Measurements from ENCODE around the gene COL5A2.

COL5A2 gene

DNA sequence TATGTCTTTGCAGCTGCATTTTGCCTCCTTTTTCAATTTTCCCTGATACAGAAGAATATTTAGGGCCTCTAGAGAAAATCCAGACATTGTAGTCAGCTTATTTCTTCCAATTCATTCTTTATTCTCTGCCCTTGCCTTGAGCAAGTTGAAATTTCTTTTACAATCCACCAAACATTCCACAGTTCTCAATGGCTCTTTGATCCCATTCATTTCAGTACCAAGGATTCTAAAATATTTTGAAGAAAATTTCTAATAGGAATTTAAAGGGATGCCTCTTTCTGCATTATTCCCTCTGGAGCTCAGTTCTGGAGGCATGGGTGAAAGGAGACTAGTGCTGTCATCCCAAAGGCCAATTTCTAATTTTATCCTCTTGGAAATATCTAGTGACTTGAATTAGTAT lies 61.2 kb downstream of the COL5A2 start:
- no peak for TF ChIP-seq CTCF (IDR thresholded peaks at IDR 0.05; ENCODE audit: low read depth, low read length, missing control alignments)
- in situ Hi-C loops (cut with HindIII; ENCODE audit: low sequenced_read_pairs) = loop anchor here (10.0 to 25.0 kb wide), 2 partner anchors 56 to 294 kb away; partner anchors contain the start of gene COL5A2
- DNase-seq (ENCODE audit: low read depth) = no peak
- H3K4me3 ChIP-seq (ENCODE audit: low read depth, low read length) = no peak overlapping the region

DNA sequence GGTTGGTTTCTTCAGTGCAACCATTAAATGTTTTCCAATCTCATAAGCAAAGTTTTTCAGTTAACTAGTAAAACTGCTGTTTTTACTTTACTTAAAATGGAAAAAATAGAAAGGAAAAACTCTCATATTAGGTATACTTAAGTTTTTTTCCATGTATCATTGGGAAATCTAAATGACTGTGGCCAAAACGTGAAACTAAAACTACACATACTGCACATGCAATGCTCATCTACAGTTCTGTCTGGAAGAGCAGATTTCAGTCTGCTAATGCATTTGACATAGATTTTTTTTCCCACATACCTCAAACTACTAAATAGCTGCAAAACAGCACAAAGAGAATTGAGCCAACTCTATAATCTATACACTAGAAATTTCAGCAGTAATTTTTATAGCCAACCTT lies 62.6 kb downstream of the COL5A2 start:
- no peak for DNase-seq (ENCODE audit: low read depth)
- no peak for TF ChIP-seq CTCF (IDR thresholded peaks at IDR 0.05; ENCODE audit: low read depth, low read length, missing control alignments)
- no peak overlapping the region for H3K4me3 ChIP-seq (ENCODE audit: low read depth, low read length)
- in situ Hi-C loops (cut with HindIII; ENCODE audit: low sequenced_read_pairs) = loop anchor here (10.0 to 25.0 kb wide), 2 partner anchors 58 to 295 kb away; partner anchors contain the start of gene COL5A2

DNA sequence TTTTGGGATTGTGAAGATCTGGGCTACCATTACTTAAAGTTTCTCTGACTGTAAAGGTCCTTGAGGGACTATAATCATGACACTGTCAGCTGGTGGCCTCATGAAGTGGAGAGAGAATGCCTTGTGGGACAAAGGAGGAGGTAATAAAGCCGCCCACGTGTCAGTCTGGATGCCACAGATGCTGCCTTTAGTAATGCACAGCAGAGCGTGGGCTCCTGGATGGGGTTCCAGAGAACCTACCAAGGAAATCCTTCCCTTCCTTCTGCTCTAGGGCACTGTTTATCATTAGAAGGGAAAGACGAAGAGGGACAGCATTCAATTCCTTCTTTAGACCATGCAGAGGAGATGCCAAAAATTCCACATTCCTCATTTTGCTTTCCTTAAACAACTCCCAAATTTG lies 63.5 kb downstream of the COL5A2 start:
- no peak for DNase-seq (ENCODE audit: low read depth)
- no peak overlapping the region for H3K4me3 ChIP-seq (ENCODE audit: low read depth, low read length)
- in situ Hi-C loops (cut with HindIII; ENCODE audit: low sequenced_read_pairs) = loop anchor here (10.0 to 25.0 kb wide), 2 partner anchors 59 to 296 kb away; partner anchors contain the start of gene COL5A2
- no peak for TF ChIP-seq CTCF (IDR thresholded peaks at IDR 0.05; ENCODE audit: low read depth, low read length, missing control alignments)

GRCh38 chr2:189115126-189115525 lies 64.4 kb downstream of the COL5A2 start:
- no peak overlapping the region for H3K4me3 ChIP-seq (ENCODE audit: low read depth, low read length)
- peak; percentile 40 for DNase-seq (ENCODE audit: low read depth)
- TF ChIP-seq CTCF (IDR thresholded peaks at IDR 0.05; ENCODE audit: low read depth, low read length, missing control alignments) = no peak
- in situ Hi-C loops (cut with HindIII; ENCODE audit: low sequenced_read_pairs) = loop anchor here (10.0 to 25.0 kb wide), 2 partner anchors 60 to 297 kb away; partner anchors contain the start of gene COL5A2

DNA sequence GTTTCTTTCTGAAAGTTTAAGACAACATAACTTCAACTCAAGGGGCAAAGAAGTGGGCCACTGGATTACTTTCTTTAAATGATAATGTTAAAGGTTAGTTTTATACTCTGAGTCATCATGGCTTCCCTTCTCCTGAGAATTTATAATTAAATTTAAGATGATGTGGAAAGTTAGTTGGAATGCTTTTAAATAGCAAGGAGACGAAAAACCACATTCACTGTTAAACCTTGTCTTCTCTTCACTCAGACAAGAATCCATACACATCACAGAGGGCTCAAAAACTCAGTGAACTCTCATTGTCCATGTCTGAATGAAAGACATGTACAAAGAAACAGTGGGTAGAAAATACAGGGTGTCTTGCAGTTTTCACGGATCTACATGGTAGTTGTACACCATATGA lies 65.6 kb downstream of the COL5A2 start:
- TF ChIP-seq CTCF (IDR thresholded peaks at IDR 0.05; ENCODE audit: low read depth, low read length, missing control alignments) = no peak
- in situ Hi-C loops (cut with HindIII; ENCODE audit: low sequenced_read_pairs) = loop anchor here (10.0 to 25.0 kb wide), 2 partner anchors 61 to 298 kb away; partner anchors contain the start of gene COL5A2
- no peak overlapping the region for H3K4me3 ChIP-seq (ENCODE audit: low read depth, low read length)
- DNase-seq (ENCODE audit: low read depth) = no peak

GRCh38 chr2:189111063-189111715 lies 68.4 kb downstream of the COL5A2 start:
- DNase-seq (ENCODE audit: low read depth) = no peak
- in situ Hi-C loops (cut with HindIII; ENCODE audit: low sequenced_read_pairs) = loop anchor here (10.0 to 25.0 kb wide), 2 partner anchors 64 to 301 kb away; partner anchors contain the start of gene COL5A2
- TF ChIP-seq CTCF (IDR thresholded peaks at IDR 0.05; ENCODE audit: low read depth, low read length, missing control alignments) = no peak

More at GRCh38 chr2:189111063-189111715, 68.4 kb downstream of the COL5A2 start:
- no peak overlapping the region for H3K4me3 ChIP-seq (ENCODE audit: low read depth, low read length)
